ENCODE measurements around the gene TNFRSF12A. TPM values are rescaled to one million over a fixed set of nuclear protein-coding genes. Genes with fewer than 3 reads are reported as not detected.

TNFRSF12A gene
- total RNA-seq, 4 donors from 2014 or later = 12.6 to 76.2 (median 24.0) TPM

GRCh38 chr16:3017344-3017743 lies 2.8 kb upstream of the TNFRSF12A start:
- intact Hi-C loops (cut with DNase I; ENCODE audit: low total_unique reads) = no loop called here
- Histone ChIP-seq H3K9me3 (no peaks in the 10 kb centered on the region), H3K4me1 (peaks cover 0 to 4% of the 10 kb centered on the region in 2 donors), H3K4me3 (no peak overlapping the region), H3K27ac (no peak overlapping the region), H3K27me3 (peaks cover 9 to 23% of the 10 kb centered on the region in 2 donors), H3K36me3 (no peaks in the 10 kb centered on the region)
- TF ChIP-seq, protein P1, sequence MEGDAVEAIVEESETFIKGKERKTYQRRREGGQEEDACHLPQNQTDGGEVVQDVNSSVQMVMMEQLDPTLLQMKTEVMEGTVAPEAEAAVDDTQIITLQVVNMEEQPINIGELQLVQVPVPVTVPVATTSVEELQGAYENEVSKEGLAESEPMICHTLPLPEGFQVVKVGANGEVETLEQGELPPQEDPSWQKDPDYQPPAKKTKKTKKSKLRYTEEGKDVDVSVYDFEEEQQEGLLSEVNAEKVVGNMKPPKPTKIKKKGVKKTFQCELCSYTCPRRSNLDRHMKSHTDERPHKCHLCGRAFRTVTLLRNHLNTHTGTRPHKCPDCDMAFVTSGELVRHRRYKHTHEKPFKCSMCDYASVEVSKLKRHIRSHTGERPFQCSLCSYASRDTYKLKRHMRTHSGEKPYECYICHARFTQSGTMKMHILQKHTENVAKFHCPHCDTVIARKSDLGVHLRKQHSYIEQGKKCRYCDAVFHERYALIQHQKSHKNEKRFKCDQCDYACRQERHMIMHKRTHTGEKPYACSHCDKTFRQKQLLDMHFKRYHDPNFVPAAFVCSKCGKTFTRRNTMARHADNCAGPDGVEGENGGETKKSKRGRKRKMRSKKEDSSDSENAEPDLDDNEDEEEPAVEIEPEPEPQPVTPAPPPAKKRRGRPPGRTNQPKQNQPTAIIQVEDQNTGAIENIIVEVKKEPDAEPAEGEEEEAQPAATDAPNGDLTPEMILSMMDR (IDR thresholded peaks at IDR 0.05) = no peak
- TF ChIP-seq POLR2A (IDR thresholded peaks at IDR 0.05) = no peak
- no peak for DNase-seq

DNA sequence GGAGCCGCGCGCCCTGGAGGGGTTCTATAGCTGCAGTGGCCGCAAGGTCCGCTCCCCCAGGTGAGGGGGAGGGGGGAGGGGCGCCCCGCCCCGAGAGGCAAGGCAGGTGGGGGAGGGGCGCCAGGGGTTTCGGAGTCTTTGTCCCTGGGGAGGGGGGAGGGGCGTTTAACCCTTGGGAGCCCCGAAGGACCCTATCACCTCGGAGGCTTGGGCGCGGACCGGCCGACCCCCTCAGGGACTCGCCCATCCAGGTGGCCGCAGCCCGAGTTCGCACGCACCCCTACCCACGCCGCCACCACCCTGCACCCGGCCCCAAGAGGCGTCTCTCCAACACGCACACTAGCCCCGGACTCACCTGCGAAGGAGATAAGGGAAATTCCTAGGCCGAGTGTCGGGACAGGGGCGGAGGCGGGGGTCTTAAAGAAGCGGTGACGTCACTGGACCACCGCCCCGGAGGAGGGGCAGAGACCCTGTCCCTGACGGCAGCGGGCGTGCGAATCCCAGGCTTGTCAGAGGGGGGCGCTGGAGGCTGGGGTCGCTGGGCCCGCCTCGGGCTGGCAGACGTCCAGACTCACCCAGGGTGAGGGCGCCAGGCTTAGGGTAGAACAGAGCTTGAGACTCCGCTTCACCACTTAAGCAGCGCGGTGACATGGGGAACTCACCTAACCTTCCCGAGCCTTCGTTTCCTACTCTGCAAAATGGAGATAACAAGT lies 2.2 kb upstream of the TNFRSF12A start, which contains the start of gene CLDN6:
Gene CLDN6, minus strand, starts transcription at position 390 of the 713 bp plus-strand sequence. CDS start 2,162 bp downstream, outside the sequence.
- Histone ChIP-seq H3K4me3 (no peak within 1 kb of the TSS), H3K9me3 (no peaks in the 10 kb centered on the region), H3K4me1 (peaks cover 0 to 10% of the 10 kb centered on the region in 2 donors), H3K36me3 (no peaks in the 10 kb centered on the region), H3K27me3 (peaks cover 9 to 18% of the 10 kb centered on the region in 2 donors), H3K27ac (no peak within 1 kb of the TSS)
- TF ChIP-seq, protein P1 (IDR thresholded peaks at IDR 0.05) = no peak
- TF ChIP-seq POLR2A (IDR thresholded peaks at IDR 0.05) = no peak
- intact Hi-C loops (cut with DNase I; ENCODE audit: low total_unique reads) = no loop called here
- no peak for DNase-seq

- Histone ChIP-seq H3K9me3 (no peaks in the 10 kb centered on the region), H3K27ac (peak overlapping the region in 1 of 2 donors; percentile 95), H3K4me1 (peaks cover 0 to 18% of the 10 kb centered on the region in 2 donors), H3K4me3 (peak overlapping the region; percentile 51 to 78), H3K36me3 (no peaks in the 10 kb centered on the region), H3K27me3 (peaks cover 9 to 12% of the 10 kb centered on the region in 2 donors)
- intact Hi-C loops (cut with DNase I; ENCODE audit: low total_unique reads) = no loop called here
- no peak for DNase-seq
- TF ChIP-seq POLR2A (IDR thresholded peaks at IDR 0.05) = no peak
- TF ChIP-seq, protein P1 (IDR thresholded peaks at IDR 0.05) = no peak
Measured at GRCh38 chr16:3019594-3020246, 448 bp upstream of the TNFRSF12A start.

GRCh38 chr16:3020604-3021448 lies 658 bp downstream of the TNFRSF12A start:
- intact Hi-C loops (cut with DNase I; ENCODE audit: low total_unique reads) = no loop called here
- no peaks in the 10 kb centered on the region for H3K9me3 ChIP-seq
- peaks cover 0 to 18% of the 10 kb centered on the region in 2 donors for H3K4me1 ChIP-seq
- H3K27me3 ChIP-seq = peaks cover 9 to 12% of the 10 kb centered on the region in 2 donors
- peak; percentile 88 to 89 for DNase-seq
- no peaks in the 10 kb centered on the region for H3K36me3 ChIP-seq
- TF ChIP-seq POLR2A (IDR thresholded peaks at IDR 0.05) = no peak
- TF ChIP-seq, protein P1 (IDR thresholded peaks at IDR 0.05) = no peak
- peak overlapping the region; percentile 94 to 95 for H3K27ac ChIP-seq
- peak overlapping the region; percentile 51 to 78 for H3K4me3 ChIP-seq
